Coronary artery (tissue), 2 donors: ENCODE data around the gene LITAF.

Experiments used
- DNase-seq: peaks from one replicate; pipeline ENCODE4 v3.0.0-alpha.2; 2017; ENCODE audit warnings: low spot score
- H3K27ac ChIP-seq, 2 donors: fragments of 200-600 bp; sonication (generic); one replicate each; pipeline ENCODE4 v1.5.1; 2016 to 2019
- H3K4me3 ChIP-seq: fragments of 200-600 bp; sonication (generic); 2 replicates; pipeline ENCODE4 v1.5.1; 2016; ENCODE audit warnings: mild to moderate bottlenecking, moderate library complexity
- CTCF ChIP-seq: fragments of 200-600 bp; sonication (generic); IDR thresholded peaks from one replicate; pipeline ENCODE4 v1.5.1; 2019; ENCODE audit warnings: antibody characterized with exemption

LITAF gene

GRCh38 chr16:11588321-11589197, 1.8 kb upstream of the LITAF start:
- H3K27ac ChIP-seq, result no peak overlapping the region
- DNase-seq, result no peak
- no peak for TF ChIP-seq CTCF
- no peak overlapping the region for H3K4me3 ChIP-seq

DNA sequence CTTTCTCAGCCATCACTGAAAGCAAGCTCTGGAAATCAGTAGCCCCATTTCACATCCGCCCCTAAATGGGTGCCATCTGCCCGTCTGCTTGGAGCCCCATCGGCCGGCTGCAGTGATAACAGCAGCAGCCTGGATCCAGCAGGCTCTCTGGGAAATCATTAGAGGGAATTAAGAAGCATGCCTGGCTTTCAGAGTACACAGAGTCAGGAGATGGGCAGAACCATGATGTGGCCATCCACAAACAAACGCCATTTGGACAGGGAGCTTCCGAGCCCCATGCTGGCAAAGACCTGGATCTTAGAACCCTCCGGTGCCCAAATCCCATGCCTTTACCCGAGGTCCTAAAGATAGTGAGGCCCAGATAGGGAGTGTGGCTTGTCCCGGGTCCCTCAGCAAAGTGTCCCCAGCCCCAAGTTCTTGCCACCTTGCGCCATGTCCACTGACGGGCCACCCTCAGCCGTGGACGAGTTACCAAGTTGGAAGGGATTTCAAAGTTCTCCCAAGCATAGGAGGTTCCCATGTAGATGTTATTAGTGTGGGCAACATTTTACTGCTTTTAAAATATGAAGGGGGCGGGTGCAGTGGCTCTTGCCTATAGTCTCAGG, 1.0 kb upstream of the LITAF start:
- H3K27ac ChIP-seq, result peak overlapping the region; percentile 97 to 99

DNA sequence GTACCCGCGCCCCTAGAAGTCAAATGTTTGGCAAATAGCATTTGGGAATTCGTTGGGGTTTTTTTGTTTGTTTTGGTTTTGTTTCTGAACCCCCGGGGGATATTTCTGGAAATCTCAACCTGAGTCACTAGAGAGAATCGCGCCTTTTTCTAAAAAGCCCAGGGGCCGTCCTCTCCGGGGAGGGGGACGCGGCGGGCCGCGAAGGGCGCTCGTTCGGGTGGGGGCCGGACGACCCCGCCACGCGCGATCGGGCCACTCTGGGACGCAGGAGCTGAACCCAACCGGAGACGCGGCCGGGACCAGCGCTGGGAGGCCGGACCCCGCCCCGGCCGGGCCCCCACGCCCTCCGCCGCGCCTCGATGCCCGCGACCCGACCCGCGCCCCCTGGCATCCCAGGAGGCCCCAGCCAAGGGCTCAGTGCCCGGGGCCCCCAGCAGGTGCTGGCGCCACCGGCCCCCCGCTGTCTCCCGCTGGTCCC, 302 bp downstream of the LITAF start:
- H3K27ac ChIP-seq, result peak overlapping the region; percentile 97 to 99
- peak overlapping the region; percentile 93 for H3K4me3 ChIP-seq
- TF ChIP-seq CTCF, result no peak
- DNase-seq, result no peak

More for the DNA sequence above, 1.0 kb upstream of the LITAF start:
- peak overlapping the region; percentile 93 for H3K4me3 ChIP-seq
- TF ChIP-seq CTCF, result no peak
- DNase-seq, result no peak

- DNase-seq, result peak; percentile 85
- no peak for TF ChIP-seq CTCF
- Histone ChIP-seq H3K27ac (peak overlapping the region; percentile 97 to 99), H3K4me3 (peak overlapping the region; percentile 93)
Measured at GRCh38 chr16:11585460-11586377, 1.0 kb downstream of the LITAF start.

- Histone ChIP-seq H3K27ac (peak overlapping the region; percentile 97 to 99), H3K4me3 (peak overlapping the region; percentile 93)
- no peak for DNase-seq
- no peak for TF ChIP-seq CTCF
Measured at GRCh38 chr16:11583889-11584565, 2.7 kb downstream of the LITAF start.

DNA sequence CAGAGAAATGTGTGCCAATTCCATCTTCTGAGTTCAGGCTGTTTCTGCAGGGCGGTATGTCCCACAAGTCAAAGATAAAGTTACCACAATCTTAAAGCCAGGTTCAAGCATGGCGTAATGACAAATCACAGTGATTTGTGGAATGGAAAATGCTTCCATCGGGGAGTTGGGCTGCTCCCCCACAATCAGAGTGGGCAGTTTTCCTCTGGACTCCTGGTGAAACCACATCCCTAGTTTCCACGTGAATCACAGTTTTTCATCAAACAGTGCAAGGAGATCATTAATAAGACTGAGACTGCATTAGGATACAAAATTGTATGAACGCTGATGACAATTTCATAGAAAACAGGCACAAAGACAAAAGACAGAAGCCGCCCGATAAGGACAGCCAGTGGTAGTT, 3.6 kb downstream of the LITAF start:
- Histone ChIP-seq H3K4me3 (peak overlapping the region; percentile 37), H3K27ac (peak overlapping the region; percentile 48 to 97)
- no peak for DNase-seq
- TF ChIP-seq CTCF, result no peak
